GM12878 (cell line): Measurements from ENCODE around the gene SFI1.

Source experiments
- CBX5 ChIP-seq: sonication (generic); IDR thresholded peaks from 2 replicates; pipeline ENCODE4 v1.6.1; 2016; ENCODE audit warnings: low read depth, moderate library complexity, mild to moderate bottlenecking, inconsistent platforms
- CTCF ChIP-seq, 3 experiments: IDR thresholded peaks in 2 of 3; conservative IDR thresholded peaks in 1 of 3; 2 replicates each; pipeline ENCODE4 v1.5.1; 2011; ENCODE audit warnings: low read depth in 3 of 3, low read length in 3 of 3, mild to moderate bottlenecking in 3 of 3, control low read depth in 2 of 3, moderate library complexity in 2 of 3, inconsistent platforms in 1 of 3, mixed read lengths in 1 of 3; ENCODE audit not compliant: control insufficient read depth in 2 of 3, insufficient read depth in 1 of 3; ENCODE audit errors: extremely low read depth in 1 of 3
- EZH2 ChIP-seq: IDR thresholded peaks from 2 replicates; pipeline ENCODE4 v1.6.1; 2012; ENCODE audit warnings: low read depth, mild to moderate bottlenecking, control low read depth, inconsistent platforms, low read length, borderline replicate concordance; ENCODE audit not compliant: control insufficient read depth
- HCFC1 ChIP-seq: fragments of 150-350 bp; IDR thresholded peaks from 2 replicates; pipeline ENCODE4 v1.6.1; 2014; ENCODE audit warnings: low read length
- IRF3 ChIP-seq: fragments of 450-650 bp; IDR thresholded peaks from 2 replicates; pipeline ENCODE4 v1.6.1; 2014; ENCODE audit warnings: mild to moderate bottlenecking
- MAX ChIP-seq: IDR thresholded peaks from 2 replicates; pipeline ENCODE4 v1.6.1; 2012; ENCODE audit warnings: low read depth, low read length, improper control_type of control experiment
- POLR2A ChIP-seq: IDR thresholded peaks from 2 replicates; pipeline ENCODE4 v1.6.1; 2011; ENCODE audit warnings: low read depth, mild to moderate bottlenecking, low read length
- POLR2AphosphoS5 ChIP-seq: IDR thresholded peaks from 2 replicates; pipeline ENCODE4 v1.6.1; 2011; ENCODE audit warnings: mild to moderate bottlenecking, low read length, inconsistent platforms
- YBX1 ChIP-seq: fragments of 450-650 bp; IDR thresholded peaks from 2 replicates; pipeline ENCODE4 v1.6.1; 2016; ENCODE audit warnings: antibody characterized with exemption
- ZZZ3 ChIP-seq: IDR thresholded peaks from 2 replicates; pipeline ENCODE4 v1.6.1; 2011; ENCODE audit warnings: low read depth; ENCODE audit not compliant: control insufficient read depth, insufficient read length

- no peak for TF ChIP-seq YBX1
- no peak for TF ChIP-seq ZZZ3
- no peak for TF ChIP-seq POLR2A
- TF ChIP-seq EZH2, result no peak
- no peak for TF ChIP-seq MAX
- no peak for TF ChIP-seq CTCF (IDR thresholded peaks at IDR 0.05 in 2 of 3, conservative IDR thresholded peaks at IDR 0.05 in 1 of 3; ENCODE audit: control insufficient read depth in 2 of 3, extremely low read depth in 1 of 3, insufficient read depth in 1 of 3, low read depth in 3 of 3, low read length in 3 of 3)
- no peak for TF ChIP-seq HCFC1
- TF ChIP-seq CBX5, result no peak
- no peak for TF ChIP-seq IRF3
- TF ChIP-seq POLR2AphosphoS5, result no peak
Observed at GRCh38 chr22:31646186-31647019, 150.1 kb downstream of the SFI1 start.
